ENCODE results near the gene ZNF33B.
"Not testable (repeated sequence)": the region's sequence is repeated elsewhere in the genome, so short reads cannot be mapped to it uniquely, and the experiment has no call there.

Gene ZNF33B

GRCh38 chr10:42638055-42638820 is at the start of gene ZNF33B:
ZNF33B (minus strand) TSS chr10:42638570; CDS start chr10:42636928, 1,642 bp downstream.
- DNase-seq = peak; percentile 95

- DNase-seq = no peak
Observed at GRCh38 chr10:42684517-42684916, 46.1 kb upstream of the ZNF33B start.

GRCh38 chr10:42680267-42680666 is 41.9 kb upstream of the ZNF33B start:
- DNase-seq = no peak

- not testable (repeated sequence) for DNase-seq
Observed at GRCh38 chr10:42665181-42665979, 27.0 kb upstream of the ZNF33B start.

GRCh38 chr10:42654419-42654818 is 16.0 kb upstream of the ZNF33B start:
- no peak for DNase-seq

- DNase-seq = no peak
Observed at GRCh38 chr10:42652858-42653257, 14.5 kb upstream of the ZNF33B start.

GRCh38 chr10:42650374-42650773 is 12.0 kb upstream of the ZNF33B start:
- DNase-seq = no peak

GRCh38 chr10:42648512-42648911 is 10.1 kb upstream of the ZNF33B start:
- no peak for DNase-seq

GRCh38 chr10:42646687-42647640 is 8.6 kb upstream of the ZNF33B start:
- DNase-seq = no peak

GRCh38 chr10:42646214-42646613 is 7.8 kb upstream of the ZNF33B start:
- DNase-seq = no peak

- DNase-seq = no peak
Observed at GRCh38 chr10:42645516-42645915, 7.1 kb upstream of the ZNF33B start.

- DNase-seq = no peak
Observed at GRCh38 chr10:42645103-42645502, 6.7 kb upstream of the ZNF33B start.

- DNase-seq = no peak
Observed at GRCh38 chr10:42640610-42641229, 2.4 kb upstream of the ZNF33B start.

- DNase-seq = no peak
Observed at GRCh38 chr10:42638821-42639270, 476 bp upstream of the ZNF33B start.

- no peak for DNase-seq
Observed at GRCh38 chr10:42637648-42638054, 719 bp downstream of the ZNF33B start.

- no peak for DNase-seq
Observed at GRCh38 chr10:42637142-42637541, 1.2 kb downstream of the ZNF33B start.

GRCh38 chr10:42635098-42635497 is 3.3 kb downstream of the ZNF33B start:
- no peak for DNase-seq

- no peak for DNase-seq
Observed at GRCh38 chr10:42632564-42632963, 5.8 kb downstream of the ZNF33B start.

- DNase-seq = no peak
Observed at GRCh38 chr10:42630537-42631134, 7.7 kb downstream of the ZNF33B start.

GRCh38 chr10:42623929-42624328 is 14.4 kb downstream of the ZNF33B start:
- DNase-seq = no peak

- DNase-seq = no peak
Observed at GRCh38 chr10:42618424-42618823, 19.9 kb downstream of the ZNF33B start.

GRCh38 chr10:42615419-42615818 is 23.0 kb downstream of the ZNF33B start:
- no peak for DNase-seq
